HG02970 (cell line): Measurements from ENCODE around the gene TIMP1.
"Not testable (repeated sequence)": the region's sequence is repeated elsewhere in the genome, so short reads cannot be mapped to it uniquely, and the experiment has no call there.

Source experiments
- ATAC-seq: cut with Tn5 transposase; IDR thresholded peaks from one replicate; pipeline ENCODE4 v1.9.1; 2021; ENCODE audit warnings: mild to moderate bottlenecking, moderate library complexity, moderate number of reproducible peaks; ENCODE audit not compliant: unreplicated experiment, low FRiP score

The TIMP1 gene

DNA sequence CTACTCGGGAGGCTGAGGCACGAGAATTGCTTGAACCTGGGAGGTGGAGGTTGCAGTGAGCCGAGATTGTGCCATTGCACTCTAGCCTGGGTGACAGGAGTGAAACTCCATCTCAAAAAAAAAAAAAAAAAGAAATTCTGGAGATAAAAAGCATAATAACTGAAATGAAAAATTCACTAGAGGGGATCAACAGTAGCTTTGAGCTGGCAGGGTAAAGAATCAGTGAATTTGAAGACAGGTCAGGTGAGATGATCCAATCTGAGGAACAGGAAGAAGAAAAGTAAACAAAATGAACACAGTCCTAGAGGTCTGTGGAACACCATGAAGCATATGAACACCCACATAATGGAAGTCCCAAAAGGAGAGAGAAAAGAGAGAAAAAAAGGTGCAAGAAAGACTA is 15.0 kb downstream of the TIMP1 start:
- ATAC-seq, result no peak

DNA sequence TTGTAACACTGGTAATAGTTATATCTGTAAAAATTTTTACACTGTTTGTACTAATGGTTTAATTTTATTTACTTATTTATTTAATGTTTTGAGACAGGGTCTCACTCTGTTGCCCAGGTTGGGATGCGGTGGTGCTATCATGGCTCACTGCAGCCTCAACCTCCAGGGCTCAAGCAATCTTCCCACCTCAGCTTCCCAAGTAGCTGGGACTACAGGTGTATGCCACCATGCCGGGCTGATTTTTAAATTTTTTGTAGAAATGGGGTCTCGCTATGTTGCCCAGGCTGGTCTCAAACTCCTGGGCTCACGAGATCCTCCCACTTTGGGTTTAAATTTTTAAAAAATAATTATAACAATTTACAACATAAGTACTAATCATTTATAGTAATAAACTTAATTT is 20.9 kb downstream of the TIMP1 start:
- ATAC-seq, result not testable (repeated sequence)

DNA sequence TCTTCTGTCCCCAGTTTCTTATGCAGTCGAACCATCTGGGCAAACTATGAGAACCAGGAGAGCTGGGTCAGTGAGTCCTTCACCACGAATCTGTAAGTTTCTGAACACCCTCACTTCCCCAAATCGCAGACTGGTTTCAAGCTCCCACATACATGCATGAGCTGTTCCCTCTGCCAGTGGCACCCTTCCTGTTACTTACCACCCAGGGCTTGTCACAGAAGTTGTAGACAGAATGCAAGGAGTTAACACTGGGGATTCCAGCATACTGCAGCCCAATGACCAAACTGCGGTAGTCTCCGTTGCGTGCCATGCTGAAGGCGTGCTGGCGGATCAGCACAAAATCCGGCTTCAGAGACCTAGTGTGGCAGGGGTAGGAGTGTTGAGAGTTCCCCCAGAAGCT is 22.8 kb downstream of the TIMP1 start:
- no peak for ATAC-seq

DNA sequence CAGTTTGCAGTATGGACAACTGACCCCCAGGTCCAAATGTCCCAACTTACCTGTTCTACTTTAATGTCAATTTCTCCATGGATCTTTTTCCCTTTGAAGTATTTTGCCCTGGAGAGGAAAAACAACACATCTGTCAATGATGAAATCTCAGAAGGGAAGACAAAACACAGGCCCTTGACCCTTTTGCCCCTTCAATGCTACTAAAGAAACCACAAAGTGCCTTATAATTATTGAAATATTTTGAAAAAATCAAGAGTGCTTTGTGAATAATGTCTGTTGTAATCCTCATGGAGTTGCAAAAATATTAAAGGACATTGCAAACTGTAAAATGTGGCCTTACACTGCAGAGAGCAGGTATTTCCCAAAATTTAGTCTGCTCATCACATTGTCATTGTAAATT is 24.9 kb downstream of the TIMP1 start:
- ATAC-seq, result no peak

DNA sequence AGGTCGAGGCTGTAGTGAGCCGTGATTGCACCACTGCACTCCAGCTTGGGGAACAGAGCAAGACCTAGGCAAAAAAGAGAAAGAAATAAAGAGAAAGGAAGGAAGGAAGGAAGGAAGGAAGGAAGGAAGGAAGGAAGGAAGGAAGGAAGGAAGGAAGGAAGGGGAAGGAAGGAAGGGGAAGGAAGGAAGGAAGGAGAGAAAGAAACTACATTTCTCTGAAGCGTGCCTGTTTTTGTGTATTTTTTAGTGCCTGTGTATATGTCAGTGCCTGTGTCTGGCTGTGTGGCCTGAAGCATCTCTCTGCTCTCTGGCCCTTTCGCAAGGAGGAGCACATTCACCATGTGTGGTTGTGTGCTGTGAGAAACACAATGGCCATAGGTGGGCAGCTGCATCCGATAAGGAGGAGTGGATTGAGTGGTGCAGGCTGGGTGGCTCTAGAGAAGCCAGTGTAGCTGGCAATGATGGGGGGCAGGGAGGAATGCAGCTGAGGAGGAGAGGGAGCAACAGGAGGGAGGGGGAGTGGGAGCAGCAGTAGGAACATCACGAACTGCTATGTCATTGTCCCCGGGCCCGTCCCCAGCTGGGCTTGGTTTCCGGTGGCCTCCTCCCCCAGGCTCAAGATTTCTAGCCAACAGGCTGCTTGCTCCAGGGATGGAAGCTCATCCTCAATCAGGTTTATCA is 26.0 kb downstream of the TIMP1 start:
- ATAC-seq, result no peak

DNA sequence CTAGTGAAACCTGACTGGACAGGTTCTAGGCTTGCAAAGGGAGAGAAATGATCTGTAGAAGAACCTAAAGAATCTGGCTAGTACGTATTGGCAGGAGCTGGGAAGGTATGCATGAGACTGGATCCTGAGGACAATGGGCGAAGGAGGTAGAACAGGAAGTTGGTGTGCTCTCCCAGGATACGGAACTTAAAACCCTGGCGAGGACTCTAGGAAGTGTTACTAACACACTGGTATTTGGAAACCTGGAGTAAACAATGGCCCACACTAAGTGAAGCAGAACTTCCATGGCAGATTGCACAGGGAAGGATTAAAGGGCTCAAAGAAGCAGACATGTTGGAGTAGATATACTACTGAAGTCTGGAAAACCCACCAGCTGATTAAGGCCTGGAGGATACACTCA is 28.3 kb downstream of the TIMP1 start:
- ATAC-seq, result no peak

DNA sequence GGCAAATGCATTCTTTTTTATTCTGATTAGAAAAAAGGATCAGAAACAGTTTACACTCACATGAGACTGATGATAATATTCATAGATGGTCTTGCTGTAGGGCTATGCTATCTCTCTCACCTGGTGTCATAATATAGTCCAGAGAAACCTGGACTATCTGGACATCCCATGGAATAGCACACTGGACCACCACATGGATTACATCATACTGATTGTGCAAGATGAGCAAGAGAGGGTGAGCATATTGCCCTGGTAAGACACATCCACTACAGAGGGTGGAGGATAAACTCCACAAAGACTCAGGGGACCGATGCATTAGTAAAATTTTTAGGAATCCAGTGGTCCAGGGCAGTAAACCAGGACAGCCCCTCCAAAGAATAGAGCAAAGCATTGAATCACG is 29.3 kb downstream of the TIMP1 start:
- no peak for ATAC-seq

DNA sequence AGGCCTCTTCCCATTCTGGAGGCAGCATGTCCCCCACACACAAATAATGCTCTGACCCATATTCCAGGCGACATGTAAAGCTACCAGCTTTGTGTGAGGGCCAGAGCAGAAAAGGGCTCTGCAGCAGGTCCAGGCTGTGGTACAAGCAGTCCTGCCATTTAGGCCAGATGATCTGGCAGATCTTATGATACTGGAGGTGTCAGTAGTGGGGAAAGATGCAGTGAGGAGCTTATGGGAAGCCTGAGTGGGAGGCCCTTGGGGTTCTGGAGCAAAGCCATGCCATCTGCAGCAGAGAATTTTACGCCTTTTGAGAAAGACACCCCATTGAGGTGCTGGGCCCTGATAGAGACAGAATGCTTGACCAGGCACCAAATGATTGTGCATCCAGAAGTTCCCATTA is 29.7 kb downstream of the TIMP1 start:
- no peak for ATAC-seq

DNA sequence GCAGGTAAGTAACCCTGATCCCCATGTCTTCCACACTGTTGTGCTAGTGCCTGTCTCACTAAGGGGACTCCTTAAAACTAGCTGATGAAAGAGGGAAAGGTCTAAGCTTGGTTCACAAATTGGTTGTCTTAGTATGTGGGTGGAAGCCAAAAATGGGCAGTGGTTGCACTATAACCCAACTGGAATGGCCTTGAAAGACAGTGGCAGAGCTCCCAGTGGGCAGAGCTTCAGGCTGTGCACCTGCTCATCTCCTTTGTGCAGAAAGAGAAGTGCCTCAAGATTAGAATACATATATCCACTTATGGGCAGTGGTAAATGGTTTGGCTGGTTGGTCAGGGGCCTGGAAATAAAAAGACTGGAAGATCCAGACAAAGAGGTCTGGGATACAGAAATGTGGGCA is 30.2 kb downstream of the TIMP1 start:
- ATAC-seq, result no peak

DNA sequence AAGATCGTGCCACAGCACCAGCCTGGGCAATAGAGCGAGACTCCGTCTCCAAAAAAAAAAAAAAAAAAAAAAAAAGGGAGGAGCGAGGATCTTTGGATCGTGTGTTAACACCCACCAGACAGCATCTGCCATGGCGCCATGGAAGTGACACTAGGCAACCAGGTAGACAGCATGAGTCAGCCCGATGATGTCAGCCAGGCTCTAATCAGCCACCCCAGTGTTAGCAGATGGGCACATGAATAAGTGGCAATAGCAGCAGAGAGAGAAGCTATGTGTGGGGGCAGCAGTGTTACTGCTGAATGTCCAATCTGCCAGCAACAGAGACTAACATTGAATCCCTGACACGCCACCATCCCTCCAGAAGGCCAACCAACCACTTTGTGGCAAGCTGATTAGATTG is 30.8 kb downstream of the TIMP1 start:
- ATAC-seq, result no peak

DNA sequence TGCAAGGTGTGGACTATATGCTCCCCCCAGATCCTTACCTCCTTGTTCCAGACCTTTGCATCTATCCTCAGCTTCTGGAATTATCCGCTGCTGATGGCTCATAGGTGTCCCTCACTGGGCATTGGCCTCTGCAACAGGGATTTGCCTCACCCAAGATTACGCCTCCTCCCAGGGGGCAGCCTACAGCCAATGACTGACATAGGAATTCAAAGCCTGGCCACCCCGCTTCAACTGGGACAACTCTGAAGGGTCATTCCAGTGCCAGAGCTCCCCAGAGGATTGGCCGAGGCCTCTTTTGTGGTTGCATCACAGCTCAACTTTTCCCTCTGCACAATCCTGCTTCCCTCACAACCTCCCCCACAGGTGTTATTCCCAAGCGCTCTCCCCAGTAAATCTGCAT is 32.4 kb downstream of the TIMP1 start:
- no peak for ATAC-seq

DNA sequence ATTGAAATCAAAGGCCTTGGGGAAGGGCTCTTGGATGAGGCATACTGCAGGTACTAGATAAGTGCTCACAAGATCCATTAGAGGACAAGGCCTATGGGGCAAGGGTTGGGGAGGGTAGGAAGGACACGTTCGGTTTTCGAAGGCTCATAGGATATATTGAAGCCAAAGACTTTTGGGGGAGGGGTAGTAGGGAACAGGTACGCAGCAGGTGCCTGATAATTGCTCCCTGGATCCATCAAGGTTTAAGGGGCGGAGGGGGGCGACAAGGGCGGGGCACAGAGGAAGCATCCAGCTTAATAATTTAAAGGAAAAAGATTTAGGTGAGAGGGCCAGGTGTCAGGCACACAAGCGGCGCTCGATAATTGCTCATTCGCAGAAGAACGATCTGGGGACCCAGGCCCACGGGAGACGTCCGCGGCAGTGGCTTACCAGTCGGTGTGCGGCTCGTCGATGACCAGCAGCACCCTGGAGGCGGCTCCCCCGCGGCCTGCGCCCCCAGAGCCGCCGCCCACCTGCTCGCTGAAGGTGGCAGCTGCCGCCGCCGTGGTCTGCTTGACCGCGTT is 36.8 kb downstream of the TIMP1 start:
- no peak for ATAC-seq

DNA sequence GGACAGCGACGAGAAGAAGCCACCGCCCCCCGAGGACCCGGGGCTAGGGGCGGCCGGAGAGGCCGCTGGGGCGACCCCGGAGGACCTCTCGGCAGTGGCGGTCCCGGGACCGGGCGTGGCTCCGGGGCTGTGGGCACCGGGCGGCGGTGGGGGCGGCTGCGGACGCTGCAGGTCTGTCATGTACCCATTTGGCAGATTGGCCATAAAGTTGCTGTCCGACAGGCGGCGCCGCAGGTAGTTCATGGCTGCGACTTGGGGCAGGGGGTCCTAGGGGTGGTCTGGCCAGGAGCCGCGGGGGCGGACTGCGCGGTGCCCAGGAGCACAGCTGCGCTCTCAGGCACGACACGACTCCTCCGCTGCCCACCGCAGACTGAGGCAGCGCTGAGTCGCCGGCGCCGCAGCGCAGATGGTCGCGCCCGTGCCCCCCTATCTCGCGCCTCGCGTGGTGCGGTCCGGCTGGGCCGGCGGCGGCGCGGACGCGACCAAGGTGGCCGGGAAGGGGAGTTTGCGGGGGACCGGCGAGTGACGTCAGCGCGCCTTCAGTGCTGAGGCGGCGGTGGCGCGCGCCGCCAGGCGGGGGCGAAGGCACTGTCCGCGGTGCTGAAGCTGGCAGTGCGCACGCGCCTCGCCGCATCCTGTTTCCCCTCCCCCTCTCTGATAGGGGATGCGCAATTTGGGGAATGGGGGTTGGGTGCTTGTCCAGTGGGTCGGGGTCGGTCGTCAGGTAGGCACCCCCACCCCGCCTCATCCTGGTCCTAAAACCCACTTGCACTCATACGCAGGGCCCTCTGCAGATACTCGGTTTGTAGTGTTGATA is 37.5 kb downstream of the TIMP1 start, which contains the start of gene SYN1:
Gene SYN1, minus strand, starts transcription at position 372 of the 817 bp plus-strand sequence. Its CDS starts 129 bp downstream, at position 243.
- ATAC-seq, result no peak

DNA sequence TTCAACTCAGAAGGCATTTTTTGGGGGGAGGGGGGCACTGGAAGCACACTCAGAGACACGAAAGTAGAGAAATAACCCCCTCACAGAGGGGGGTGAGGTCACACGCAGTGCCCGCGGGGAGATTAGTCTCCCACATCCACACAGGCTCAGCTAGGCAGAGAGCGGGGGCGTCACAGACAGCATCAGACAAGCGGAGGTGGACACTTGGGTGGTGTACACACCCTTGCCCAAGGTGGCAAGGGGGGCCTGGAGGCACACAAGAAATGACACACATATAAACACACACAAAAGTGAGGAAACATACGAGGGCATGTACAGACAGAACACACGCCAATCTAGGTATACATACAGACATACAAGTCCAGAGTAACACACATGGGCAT is 38.1 kb downstream of the TIMP1 start:
- no peak for ATAC-seq

DNA sequence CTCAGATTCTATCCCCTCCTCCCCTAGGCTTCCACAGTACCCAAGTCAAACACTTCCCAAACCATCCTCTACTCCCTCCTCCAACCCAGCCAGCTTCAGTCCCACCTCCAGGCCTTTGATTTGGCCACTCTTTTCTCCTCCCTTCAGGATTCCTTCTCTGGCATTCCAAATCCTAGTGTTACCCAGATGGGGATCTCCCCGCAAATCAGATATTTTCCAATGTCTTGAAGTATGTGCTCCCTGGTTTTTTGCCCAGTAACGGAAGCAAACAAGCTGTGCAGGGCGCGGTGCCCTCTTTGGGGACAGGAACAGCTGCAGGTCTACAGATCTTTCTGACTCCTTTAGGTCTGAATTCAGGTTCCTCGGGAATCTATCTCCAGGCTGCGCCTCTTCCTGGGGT is 39.6 kb downstream of the TIMP1 start:
- no peak for ATAC-seq

DNA sequence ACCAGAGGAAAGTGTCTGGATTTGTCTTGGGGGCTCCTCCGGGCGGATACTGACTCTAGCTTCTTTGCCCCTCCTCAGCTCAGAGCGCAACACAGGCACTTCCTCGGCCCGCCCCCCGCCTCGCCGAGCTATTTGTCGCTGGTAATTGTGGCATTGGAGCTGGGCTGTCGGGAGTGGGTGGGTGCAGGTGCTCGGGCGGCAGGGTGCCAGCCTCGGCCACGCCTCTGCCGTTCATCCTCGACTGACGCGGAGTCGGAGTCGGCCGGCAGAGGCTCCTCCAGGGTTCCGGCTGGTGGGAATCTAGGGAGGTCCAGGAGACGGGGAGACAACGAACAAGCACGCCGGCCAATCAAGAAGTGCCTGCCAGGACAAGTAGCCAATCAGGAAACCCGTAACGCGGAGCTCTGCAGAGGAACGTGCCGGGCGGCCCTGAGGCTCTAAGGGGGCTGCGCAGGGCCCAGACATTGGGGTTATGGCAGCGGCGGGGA is 41.3 kb downstream of the TIMP1 start:
- no peak for ATAC-seq

DNA sequence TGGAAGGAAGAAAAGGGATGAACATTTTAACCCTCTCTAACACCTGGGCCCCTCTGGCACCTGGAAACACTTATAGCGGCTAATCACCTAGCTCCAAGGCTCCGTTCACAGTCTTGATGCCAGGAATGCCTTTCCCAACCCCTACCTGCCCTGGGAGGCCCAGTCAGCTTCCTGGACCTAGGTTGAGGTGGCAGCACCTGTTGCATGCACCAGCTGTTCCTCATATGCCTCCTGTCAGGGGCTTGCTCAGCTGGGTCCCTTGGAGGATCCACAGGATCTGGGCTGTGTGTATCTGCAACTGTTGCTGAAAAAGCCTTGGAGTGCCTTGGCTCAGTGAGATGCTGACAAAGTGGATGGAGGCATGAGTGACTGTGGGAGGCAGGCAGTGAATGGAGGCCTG is 43.1 kb downstream of the TIMP1 start:
- no peak for ATAC-seq

DNA sequence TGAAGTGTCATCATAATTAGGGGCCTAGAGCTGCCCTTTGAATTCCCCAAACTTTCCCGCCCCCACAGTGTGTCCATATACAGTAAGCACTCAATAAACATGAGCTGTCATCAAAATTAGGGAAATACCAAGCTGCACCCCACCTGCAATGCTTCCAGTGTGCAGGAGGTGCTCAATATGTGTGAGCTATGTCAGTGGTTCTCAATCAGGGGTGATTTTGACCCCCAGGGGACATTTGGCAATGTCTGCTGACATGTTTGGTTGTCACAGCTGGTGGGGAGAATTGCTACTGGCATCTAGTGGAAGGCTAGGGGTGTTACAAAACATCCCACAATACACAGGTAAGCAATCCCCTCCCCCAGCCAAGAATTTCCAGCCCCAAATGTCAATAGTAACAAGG is 46.7 kb downstream of the TIMP1 start:
- no peak for ATAC-seq

DNA sequence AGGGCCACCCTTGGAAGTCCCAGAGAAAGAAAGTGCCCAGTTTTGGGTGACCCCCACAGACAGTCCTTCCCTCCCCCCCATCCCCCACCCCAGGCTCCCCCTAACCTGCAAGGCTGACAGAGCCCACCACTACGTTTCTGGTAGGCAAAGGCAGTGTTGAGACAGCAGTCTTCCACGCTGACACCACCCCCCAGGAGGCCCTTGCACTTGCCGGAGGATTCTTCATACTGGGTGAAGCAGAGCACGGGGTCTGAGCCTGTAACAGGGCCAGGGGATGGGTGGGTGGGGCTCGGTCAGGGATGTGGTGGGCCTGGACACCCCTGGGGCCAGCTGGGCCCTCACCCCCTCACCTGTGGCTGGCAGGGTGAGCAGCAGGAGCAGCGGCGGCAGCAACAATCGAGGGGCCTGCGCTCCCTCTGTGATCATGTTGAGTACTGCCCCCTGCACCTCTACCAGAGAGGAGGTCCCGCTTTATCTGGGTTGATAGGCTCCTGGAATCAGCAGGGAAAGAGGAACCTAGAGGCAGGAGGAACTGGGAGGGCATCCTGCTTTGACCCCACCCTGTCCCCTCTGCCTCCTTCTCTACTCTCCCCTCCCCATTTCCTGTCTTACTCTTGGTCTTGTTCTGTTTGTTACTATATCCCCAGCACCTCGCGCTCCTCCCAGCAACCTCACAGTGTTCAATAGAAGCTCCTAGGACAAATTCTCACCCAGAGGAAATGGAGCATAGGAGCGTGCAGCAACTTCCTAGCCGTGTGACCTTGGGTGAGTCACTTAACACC is 47.4 kb downstream of the TIMP1 start, which contains the start of gene CFP:
Gene CFP, minus strand, starts transcription at position 512 of the 782 bp plus-strand sequence. Its CDS starts 86 bp downstream, at position 426.
- ATAC-seq, result no peak

DNA sequence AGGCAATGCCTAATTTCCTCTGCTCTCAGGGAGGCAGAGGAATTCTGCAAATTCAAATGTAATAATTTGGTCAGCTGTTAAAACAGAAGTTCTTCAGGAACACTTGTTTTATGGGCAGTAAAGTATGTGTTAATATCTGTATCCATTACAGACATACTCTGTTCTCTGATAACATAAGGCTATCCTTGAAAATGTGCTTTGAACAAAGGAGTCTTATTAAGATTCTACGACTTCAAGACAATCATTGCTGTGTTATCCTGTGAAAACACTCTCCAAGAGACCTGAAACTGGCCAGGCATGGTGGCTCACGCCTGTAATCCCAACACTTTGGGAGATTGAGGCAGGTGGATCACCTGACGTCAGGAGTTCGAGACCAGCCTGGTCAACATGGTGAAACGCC is 49.4 kb downstream of the TIMP1 start:
- ATAC-seq, result no peak

DNA sequence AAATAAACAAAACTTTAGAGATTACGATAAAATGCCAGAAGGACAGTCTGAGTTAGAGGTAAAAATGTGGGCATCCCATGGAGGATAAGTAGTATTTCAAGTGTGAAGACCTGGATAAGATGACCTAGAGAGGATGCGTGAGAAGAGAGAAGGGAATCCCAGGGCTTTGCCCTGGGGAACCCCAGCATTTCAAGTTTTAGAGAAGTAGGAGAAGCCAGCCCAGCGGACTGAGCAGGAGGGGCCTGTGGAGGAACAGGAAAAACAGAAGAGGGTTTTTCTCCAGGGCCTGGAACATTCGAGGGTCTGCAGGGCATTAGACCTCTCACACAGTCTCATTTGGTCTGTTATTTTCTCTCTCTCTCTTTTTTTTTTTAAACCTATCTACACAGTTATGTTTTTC is 50.4 kb downstream of the TIMP1 start:
- no peak for ATAC-seq
